ENCODE results near the gene RIC3. TPM values are rescaled to one million over a fixed set of nuclear protein-coding genes. Genes with fewer than 3 reads are reported as not detected.

RIC3 gene
- total RNA-seq, 1 experiment from 2014 or later, result 23.7 TPM

DNA sequence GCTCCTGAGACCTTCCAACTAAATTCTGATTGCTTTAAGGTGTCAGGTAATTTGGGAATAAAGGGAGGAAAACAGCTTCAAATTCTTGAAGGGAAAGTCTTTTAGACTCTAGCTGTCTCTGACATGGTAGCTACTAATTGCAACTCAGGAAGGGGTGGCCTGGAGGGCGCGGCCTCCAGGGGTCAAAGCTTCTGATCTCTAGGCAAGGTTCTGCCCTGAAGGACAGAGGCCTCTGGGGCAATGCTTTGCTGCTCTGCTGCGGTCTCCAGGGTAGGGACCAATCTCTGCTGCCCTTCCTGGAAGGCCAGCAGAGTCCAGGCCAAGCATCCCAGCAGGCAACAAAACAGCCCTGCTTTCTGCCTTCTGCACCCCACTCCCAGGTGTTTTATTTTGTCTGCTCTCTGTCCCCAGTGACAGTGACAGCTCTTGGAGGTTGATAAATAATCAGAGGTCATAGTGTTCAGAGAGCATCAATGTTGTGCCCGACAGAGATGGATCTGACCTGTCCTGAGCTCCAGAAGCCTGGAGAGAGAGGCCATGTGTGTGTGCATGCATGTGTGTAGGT, 89.6 kb downstream of the RIC3 start:
- Histone ChIP-seq H2BK15ac (ENCODE audit: low read depth, low read length) (no peak overlapping the region), H2BK20ac (ENCODE audit: low read depth, low read length, poor library complexity, severe bottlenecking) (no peak overlapping the region), H3K27ac (ENCODE audit: insufficient read length, low read depth, low read length) (no peak overlapping the region), H3K79me2 (ENCODE audit: insufficient read depth, low read length) (no peaks in the 10 kb centered on the region), H3K27me3 (ENCODE audit: insufficient read depth, low read length) (peaks cover 2% of the 10 kb centered on the region; the same call in 1 of the 2 replicates), H3K14ac (ENCODE audit: insufficient read depth, low read length) (no peak overlapping the region), H3K4ac (ENCODE audit: low read depth, low read length) (no peak overlapping the region), H4K91ac (ENCODE audit: insufficient read length, low read depth, low read length) (no peak overlapping the region), H4K20me1 (ENCODE audit: control insufficient read depth, insufficient read depth, insufficient read length) (no peaks in the 10 kb centered on the region), H2BK5ac (ENCODE audit: insufficient read length, low read length) (no peak overlapping the region), H3K4me1 (ENCODE audit: insufficient read depth, low read length) (peaks cover 3% of the 10 kb centered on the region; the same call in 1 of the 2 replicates), H3K4me2 (ENCODE audit: insufficient read depth, insufficient read length, low read length) (no peak overlapping the region), H2AFZ (ENCODE audit: low read length) (no peak overlapping the region), H3K9me3 (ENCODE audit: control insufficient read depth, low read depth, low read length) (no peaks in the 10 kb centered on the region), H3K23me2 (ENCODE audit: insufficient read length, low read depth, low read length, poor library complexity, severe bottlenecking) (peaks cover 6% of the 10 kb centered on the region), H3K9ac (ENCODE audit: extremely low read depth, insufficient read length, low read length) (no peak overlapping the region), H2BK12ac (ENCODE audit: insufficient read length, low read depth, low read length) (no peak overlapping the region), H3K23ac (ENCODE audit: insufficient read length, low read depth, low read length) (no peak overlapping the region), H3K79me1 (ENCODE audit: insufficient read depth, low read depth, low read length, poor library complexity, severe bottlenecking) (no peaks in the 10 kb centered on the region), H4K5ac (ENCODE audit: insufficient read length, low read depth, low read length) (no peak overlapping the region), H2AK5ac (ENCODE audit: insufficient read length, low read length) (no peak overlapping the region), H3K56ac (ENCODE audit: insufficient read length, low read depth, low read length) (no peak overlapping the region), H3K18ac (ENCODE audit: insufficient read length, low read depth, low read length) (no peak overlapping the region), H4K8ac (replicated peaks; ENCODE audit: insufficient read length, low read depth, low read length) (no peak overlapping the region), H3T11ph (ENCODE audit: low read length) (no peak overlapping the region), H2BK120ac (ENCODE audit: low read depth, low read length, poor library complexity, severe bottlenecking) (no peak overlapping the region)
- WGBS (ENCODE audit: extremely low coverage, insufficient read length, low lambda C conversion rate), result no CpG with 5 or more reads among the region's 4 CpGs
- TF ChIP-seq, protein P1, sequence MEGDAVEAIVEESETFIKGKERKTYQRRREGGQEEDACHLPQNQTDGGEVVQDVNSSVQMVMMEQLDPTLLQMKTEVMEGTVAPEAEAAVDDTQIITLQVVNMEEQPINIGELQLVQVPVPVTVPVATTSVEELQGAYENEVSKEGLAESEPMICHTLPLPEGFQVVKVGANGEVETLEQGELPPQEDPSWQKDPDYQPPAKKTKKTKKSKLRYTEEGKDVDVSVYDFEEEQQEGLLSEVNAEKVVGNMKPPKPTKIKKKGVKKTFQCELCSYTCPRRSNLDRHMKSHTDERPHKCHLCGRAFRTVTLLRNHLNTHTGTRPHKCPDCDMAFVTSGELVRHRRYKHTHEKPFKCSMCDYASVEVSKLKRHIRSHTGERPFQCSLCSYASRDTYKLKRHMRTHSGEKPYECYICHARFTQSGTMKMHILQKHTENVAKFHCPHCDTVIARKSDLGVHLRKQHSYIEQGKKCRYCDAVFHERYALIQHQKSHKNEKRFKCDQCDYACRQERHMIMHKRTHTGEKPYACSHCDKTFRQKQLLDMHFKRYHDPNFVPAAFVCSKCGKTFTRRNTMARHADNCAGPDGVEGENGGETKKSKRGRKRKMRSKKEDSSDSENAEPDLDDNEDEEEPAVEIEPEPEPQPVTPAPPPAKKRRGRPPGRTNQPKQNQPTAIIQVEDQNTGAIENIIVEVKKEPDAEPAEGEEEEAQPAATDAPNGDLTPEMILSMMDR (conservative IDR thresholded peaks at IDR 0.05), result no peak
- Mint-ChIP-seq H3K27me3 (ENCODE audit: low read depth) (peaks cover 68% of the 10 kb centered on the region), H3K36me3 (ENCODE audit: insufficient read depth in 1 of 3, low read depth in 3 of 3) (no peaks in the 10 kb centered on the region; a peak in 1 of 7 replicates), H3K4me3 (peak overlapping the region in 1 of 2 experiments; percentile 64; a peak in 1 of 5 replicates), H3K9me3 (no peaks in the 10 kb centered on the region), H3K27ac (no peak overlapping the region; a peak in 1 of 7 replicates), H3K4me1 (peaks cover 30% of the 10 kb centered on the region in 2 experiments)
- no peak for DNase-seq

Measured in H9 (cell line).